GM18505 (cell line): Measurements from ENCODE around the gene MARK4.
"Not testable (repeated sequence)": the region's sequence is repeated elsewhere in the genome, so short reads cannot be mapped to it uniquely, and the experiment has no call there.

Experiments
- ATAC-seq: cut with Tn5 transposase; IDR thresholded peaks from one replicate; pipeline ENCODE4 v1.9.1; 2021; ENCODE audit not compliant: unreplicated experiment
- POLR2A ChIP-seq: IDR thresholded peaks from 4 replicates; pipeline ENCODE4 v1.6.1; 2011; ENCODE audit warnings: borderline replicate concordance; ENCODE audit not compliant: insufficient read depth, insufficient read length; ENCODE audit errors: extremely low read depth

Gene MARK4

GRCh38 chr19:45307361-45307760 is 56.3 kb downstream of the MARK4 start:
- ATAC-seq: no peak
- TF ChIP-seq POLR2A: no peak

- not testable (repeated sequence) for ATAC-seq
Measured at GRCh38 chr19:45309322-45309721, 58.3 kb downstream of the MARK4 start.

DNA sequence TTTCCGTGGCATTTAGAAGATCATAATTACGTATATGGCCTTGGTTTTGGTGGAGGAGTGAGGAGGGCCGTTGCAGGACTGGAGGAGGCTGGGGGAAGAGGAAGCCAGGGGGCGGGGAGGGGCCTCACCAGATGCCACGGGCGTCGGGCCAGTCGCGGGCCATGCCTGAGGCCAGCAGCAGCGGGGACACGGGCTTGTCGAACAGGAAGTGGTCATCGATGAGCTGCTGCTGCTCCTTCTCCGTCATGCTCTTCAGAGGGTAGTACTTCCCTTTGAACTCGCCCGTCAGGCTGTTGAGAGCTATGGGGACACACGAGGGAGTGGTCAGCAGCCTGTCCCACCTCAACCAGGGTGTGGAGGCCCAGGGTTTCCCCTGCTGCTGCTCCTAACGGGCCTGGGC is 60.5 kb downstream of the MARK4 start:
- no peak for ATAC-seq
- no peak for TF ChIP-seq POLR2A

DNA sequence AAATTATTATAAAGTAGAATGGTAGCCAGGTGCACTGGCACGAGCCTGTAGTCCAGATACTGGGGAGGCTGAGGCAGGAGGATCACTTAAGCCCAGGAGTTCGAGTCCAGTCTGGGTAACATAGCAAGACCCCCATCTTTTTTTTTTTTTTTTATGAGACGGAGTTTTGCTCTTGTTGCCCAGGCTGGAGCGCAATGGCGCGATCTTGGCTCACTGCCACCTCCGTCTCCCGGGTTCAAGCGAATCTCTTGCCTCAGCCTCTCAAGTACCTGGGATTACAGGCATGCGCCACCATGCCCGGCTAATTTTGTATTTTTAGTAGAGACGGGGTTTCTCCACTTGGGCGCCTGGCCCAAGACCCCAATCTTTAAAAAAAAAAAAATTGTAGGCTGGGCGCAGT is 61.2 kb downstream of the MARK4 start:
- not testable (repeated sequence) for ATAC-seq

GRCh38 chr19:45314708-45315245 is 63.7 kb downstream of the MARK4 start:
- TF ChIP-seq POLR2A: no peak
- no peak for ATAC-seq

- ATAC-seq: no peak
- TF ChIP-seq POLR2A: no peak
Measured at GRCh38 chr19:45315304-45315703, 64.2 kb downstream of the MARK4 start.

DNA sequence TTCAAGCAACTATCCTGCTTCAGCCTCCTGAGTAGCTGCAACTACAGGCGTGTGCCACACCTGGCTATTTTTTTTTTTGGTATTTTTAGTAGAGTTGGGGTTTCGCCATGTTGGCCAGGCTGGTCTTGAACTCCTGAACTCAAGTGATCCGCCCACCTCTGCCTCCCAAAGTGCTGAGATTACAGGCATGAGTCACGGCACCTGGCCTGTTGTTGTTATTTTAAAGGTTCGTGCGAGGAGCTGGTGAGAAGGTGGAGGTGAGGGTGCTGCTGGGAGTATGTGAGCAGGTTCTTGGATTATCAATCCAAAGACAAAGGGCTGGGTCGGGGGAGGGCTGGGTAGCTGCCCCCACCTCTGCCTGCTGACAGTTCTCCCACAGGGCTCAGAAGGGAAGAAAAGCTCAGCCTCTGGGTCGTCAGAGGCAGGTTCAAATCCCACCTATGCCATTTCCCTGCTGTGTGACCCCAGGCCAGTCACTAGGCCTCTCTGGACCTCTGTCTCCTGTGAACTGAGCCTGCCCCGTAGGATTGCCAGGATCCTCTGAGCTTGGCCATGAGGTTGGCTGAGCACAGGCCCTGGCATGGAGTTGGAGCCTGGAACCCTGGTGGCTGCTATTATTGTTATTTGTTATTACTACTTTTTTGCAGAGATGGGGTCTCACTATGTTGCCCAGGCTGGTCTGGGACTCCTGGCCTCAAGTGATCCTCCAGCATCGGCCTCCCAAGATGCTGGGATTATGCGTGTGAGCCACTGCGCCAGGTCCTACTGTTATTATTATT is 70.1 kb downstream of the MARK4 start:
- no peak for TF ChIP-seq POLR2A
- ATAC-seq: no peak

DNA sequence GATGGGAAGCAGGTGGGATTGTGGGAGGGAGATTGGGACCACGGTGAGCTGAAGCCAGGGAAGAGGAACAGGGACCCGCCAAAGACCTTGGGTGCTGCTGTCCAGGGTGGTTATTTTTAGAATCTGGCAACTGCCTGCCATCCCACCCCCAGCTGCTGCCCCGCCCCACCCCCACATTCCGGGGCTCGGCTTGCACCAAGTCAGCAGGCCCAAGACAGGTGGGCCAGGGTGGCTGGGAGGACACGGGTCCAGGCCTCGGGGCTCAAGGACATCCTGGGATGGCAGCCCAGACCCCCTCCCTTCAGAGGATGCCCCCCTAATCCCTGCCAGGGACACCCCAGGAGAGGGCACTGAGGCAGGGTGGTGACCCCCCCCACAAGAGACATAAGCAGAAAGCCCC is 70.8 kb downstream of the MARK4 start:
- no peak for ATAC-seq

DNA sequence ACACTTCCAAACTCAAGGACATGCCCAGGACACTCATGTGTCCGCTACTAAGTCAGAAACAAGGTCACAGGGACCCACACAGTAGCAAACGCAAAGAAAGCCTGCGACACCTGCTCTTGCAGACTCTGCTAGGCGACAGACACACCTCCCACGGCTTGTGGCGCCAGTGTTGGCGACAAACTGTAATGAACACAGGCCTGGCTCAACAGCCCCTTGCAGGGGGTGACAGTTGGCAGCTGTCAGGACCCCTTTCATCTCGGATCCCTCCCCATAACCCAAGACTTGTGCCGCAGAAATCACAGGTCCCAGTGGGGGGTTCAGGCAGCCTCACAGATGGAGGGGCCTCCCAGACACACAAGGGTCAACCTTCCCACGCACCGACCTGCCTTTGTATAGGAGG is 71.2 kb downstream of the MARK4 start:
- no peak for TF ChIP-seq POLR2A
- ATAC-seq: no peak

More for the DNA sequence above, 70.8 kb downstream of the MARK4 start:
- no peak for TF ChIP-seq POLR2A

GRCh38 chr19:45322744-45323281 is 71.7 kb downstream of the MARK4 start, which contains the start of gene CKM:
Gene CKM (minus strand): TSS chr19:45322875. CDS start chr19:45319713, 3,162 bp downstream.
- no peak for TF ChIP-seq POLR2A
- ATAC-seq: no peak

DNA sequence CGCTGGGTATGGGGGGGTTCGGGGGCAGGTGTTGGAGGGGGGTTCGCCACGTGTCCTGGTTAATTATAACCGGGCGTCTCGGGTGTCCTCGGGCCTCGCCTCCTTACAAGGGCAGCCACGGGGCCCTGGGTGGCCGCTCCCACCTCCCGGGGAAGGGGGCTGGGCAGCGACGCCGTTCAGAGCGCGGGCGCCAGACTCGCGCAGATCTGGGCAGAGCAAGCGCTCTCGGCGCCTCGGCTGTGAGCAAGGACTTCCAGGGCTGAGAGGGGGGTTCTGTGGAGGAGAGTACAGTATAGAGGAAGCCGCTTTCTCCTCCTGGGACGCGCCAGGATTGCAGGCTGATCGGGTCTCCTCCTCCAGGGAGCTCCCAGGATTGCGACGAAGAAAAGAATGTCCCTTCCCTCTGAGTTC is 72.6 kb downstream of the MARK4 start:
- no peak for ATAC-seq
- no peak for TF ChIP-seq POLR2A

DNA sequence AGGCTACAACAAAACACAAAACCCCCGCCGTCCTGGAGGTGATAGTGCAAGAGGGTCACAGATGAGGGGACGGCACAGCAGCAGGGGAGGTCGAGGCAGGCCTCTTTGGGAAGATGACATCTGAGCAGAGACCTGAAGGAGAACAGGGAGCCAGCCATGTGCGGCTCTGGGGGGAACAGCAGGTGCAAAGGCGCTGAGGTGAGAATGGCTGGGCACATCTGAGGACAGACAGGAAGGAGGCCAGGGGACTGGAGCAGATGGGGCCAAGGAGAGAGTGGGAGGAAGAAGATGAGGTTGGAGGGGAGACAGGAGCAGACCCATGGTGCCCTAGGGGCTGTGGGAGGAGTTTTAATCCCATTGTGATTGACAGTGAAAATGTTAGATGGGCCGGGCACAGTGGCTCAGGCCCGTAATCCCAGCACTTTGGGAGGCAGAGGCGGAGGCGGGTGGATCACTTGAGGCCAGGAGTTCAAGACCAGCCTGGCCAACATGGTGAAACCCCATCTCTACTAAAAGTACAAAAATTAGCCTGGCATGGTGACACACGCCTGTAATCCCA is 73.4 kb downstream of the MARK4 start:
- TF ChIP-seq POLR2A: no peak
- no peak for ATAC-seq

- ATAC-seq: no peak
- no peak for TF ChIP-seq POLR2A
Measured at GRCh38 chr19:45327404-45328143, 76.5 kb downstream of the MARK4 start.
